Activated T-cell treated with anti-CD3 and anti-CD28 coated beads, Interleukin-2, amount 50 U/mL, for 48 hours (primary cell): Measurements from ENCODE around the gene S100A13.
"Not testable (repeated sequence)": the region's sequence is repeated elsewhere in the genome, so short reads cannot be mapped to it uniquely, and the experiment has no call there.

Source experiments
- DNase-seq, 2 experiments: peaks; one replicate each; pipeline ENCODE4 v3.0.0-alpha.2; 2020

Gene S100A13

DNA sequence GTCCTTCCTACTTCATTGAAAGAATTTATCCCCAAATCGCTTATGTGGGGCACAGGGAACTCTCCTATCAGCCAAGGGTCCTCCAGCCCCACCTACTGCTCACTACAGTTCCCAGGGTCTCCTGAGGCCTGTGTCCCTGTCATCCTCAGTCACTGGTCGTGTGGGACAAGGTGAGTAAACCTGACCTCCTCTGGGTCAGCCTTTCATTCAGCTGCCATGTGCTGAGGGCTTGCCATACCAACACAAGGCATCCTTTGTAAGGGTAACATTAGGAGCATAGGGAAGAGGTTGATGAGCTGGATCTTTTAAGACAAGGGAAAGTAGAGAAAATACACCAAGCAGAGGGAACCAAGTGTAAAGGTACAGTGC lies 20.0 kb upstream of the S100A13 start:
- DNase-seq, result no peak

GRCh38 chr1:153646672-153647345 lies 19.5 kb upstream of the S100A13 start:
- no peak for DNase-seq

- DNase-seq, result no peak
These were observed 16.5 kb upstream of the S100A13 start for GRCh38 chr1:153643816-153644215.

- DNase-seq, result no peak
These were observed 15.8 kb upstream of the S100A13 start for GRCh38 chr1:153643100-153643499.

GRCh38 chr1:153642161-153642560 lies 14.9 kb upstream of the S100A13 start:
- DNase-seq, result no peak

GRCh38 chr1:153640861-153641260 lies 13.6 kb upstream of the S100A13 start:
- no peak for DNase-seq

- not testable (repeated sequence) for DNase-seq
These were observed 12.9 kb upstream of the S100A13 start for GRCh38 chr1:153640213-153640612.

- no peak for DNase-seq
These were observed 12.0 kb upstream of the S100A13 start for GRCh38 chr1:153639280-153639679.

GRCh38 chr1:153638261-153638660 lies 11.0 kb upstream of the S100A13 start:
- DNase-seq, result no peak

DNA sequence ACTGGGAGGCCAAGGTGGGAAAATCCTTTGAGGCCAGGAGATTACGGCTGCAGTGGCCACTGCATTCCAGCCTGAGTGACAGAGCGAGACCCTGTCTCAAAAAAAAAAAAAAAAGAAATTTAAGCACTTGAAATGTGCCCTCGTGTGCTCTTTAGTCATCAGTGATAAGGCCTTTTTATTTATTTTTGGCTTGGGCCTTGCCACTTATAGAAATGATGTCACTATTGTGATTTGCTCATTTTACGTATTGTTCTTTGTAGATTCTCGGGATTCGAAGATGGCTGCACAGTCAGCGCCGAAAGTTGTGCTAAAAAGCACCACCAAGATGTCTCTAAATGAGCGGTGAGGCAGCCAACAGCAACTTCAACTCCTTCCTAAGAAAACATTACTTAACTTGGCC lies 9.0 kb upstream of the S100A13 start:
- no peak for DNase-seq

DNA sequence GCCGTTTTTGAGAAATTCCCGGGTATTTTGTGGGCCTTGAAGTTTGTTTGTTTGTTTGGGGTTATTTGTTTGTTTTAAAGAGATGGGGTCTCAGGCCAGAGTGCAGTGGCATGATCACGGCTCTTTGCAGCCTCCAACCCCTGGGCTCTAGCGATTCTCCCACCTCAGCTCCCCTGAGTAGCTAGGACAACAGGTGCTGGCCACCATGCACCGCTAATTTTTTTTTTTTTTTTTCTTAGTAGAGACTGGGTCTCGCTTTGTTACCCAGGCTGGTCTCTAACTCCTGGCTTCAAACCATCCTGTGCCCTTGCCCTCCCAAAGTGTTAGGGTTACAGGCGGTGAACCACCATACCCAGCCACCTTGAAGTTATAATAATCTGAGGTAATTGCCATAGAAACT lies 8.6 kb upstream of the S100A13 start:
- DNase-seq, result no peak

DNA sequence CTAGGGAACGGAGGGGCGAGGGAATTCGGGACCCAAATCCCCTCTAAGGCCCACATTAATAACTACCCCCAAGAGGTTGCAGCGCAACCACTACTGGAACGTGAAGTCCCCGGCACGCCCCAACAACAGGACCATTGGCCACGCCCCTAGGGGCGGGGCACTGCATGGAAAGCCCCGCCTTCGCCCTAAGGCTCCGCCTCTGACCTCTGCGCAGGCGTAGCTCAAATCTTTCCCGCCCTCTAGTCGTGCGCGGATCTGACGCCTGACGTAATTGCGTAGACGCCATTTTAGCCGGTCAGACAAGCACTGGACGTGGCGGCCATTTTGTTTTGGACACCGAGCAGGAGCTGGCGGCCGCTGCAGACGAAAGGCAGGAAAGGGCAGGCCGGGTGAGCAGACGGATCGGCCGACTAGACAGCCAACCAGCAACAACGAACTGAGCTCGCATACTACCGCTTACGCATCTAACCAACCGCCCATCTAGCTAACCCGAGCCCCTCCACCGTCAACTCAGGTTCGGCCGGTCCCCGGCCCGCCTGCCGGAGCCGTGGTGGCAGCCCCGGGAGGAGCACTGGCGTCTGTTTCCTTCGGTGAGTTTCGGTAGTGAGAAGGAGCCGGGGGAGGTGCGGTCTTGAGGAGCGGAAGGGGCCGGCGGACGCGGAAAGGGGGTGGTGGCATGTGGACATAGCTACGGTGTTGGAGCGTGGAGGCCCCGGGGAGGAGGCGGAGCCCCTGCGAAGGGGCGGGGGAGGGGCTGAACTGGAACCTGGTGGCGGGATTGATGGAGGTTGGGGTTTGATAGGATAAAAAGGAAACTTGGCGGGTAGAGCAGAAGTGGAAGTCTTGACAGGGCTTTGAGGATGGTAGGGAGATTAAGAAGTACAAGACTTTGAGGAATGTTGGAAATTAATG lies 6.7 kb upstream of the S100A13 start, which contains the start of gene CHTOP:
CHTOP (plus strand) TSS at position 313 of the 912 bp plus-strand sequence. CDS start 2,523 bp downstream, outside the sequence.
- DNase-seq, result peak; percentile 99 to 100

DNA sequence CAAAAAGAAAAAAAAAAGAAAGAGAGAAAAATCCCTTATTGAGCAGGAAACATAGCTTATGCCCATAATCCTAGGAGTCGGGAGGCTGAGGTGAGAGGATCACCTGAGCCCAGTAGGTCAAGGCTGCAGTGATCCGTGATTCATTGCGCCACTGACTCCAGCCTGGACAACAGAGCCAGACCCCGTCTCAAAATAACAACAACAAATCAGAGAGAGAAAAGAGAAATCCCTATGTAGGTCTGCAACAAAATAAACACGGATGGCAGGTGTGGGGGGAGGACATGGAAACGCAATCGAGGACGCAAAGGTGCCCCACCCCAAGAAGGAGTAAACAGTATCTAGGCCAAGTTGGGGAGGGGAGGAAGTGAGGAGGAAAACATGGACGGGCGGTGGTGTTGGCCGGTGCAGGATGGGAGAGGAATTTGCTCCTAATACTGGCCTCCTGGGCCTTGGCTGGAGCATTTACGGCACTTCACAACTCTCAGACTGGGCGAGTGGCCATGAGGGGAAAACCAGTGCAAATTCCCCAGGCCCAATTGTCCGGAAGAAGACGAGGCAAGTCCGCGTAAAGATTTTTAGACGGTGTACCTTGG lies 6.0 kb upstream of the S100A13 start:
- no peak for DNase-seq

DNA sequence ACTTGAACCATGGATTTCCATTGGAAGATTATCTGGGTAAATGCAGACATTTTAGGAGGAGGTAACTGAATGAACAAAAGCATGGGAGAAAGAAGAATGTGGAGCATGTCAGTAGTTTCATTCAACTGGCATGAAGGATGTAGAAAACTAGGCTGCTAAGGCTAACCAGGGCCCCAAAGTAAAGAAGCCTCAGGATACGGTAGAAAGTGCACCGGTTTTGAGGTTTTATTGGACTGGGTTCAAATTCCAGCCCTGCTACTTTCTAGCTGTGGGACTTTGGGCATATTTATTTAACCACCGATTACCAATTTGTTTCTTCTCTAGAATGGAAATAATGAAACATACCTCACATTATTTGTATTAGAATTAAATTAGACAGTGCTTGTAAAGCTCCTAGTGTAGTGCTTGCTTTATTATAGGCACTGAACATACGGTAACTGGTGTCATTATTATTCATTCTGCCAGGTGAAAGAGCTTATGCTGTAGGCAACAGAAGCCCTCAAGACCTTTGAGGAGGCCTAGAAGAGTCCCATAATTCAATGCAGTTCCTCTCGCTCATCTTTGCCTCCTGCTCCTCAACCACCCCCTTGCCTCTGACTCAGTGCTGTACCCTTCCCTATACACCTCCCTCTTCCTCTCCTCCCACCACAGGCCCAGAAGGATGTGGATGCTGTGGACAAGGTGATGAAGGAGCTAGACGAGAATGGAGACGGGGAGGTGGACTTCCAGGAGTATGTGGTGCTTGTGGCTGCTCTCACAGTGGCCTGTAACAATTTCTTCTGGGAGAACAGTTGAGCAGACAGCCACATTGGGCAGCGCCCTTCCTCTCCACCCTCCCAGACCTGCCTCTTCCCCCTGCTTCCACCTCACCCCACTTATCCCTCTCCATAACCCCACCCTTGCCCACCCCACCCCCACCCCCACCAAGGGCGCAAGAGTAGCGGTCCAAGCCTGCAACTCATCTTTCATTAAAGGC lies 4.0 kb upstream of the S100A13 start:
- no peak for DNase-seq

DNA sequence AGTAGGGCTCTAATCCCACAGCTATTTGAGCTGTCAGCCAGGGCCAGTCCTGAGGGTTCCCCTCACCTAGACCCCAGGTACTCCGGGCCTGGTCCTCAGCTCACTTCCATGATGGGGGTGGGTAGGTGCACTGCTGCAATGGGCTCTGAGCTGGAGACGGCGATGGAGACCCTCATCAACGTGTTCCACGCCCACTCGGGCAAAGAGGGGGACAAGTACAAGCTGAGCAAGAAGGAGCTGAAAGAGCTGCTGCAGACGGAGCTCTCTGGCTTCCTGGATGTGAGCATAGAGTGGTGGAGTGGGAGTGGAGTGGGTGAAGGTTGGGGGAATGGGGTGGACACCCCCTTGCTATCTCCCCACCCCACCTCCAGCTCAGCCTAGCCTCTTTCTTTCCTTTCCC lies 3.1 kb upstream of the S100A13 start:
- DNase-seq, result no peak

DNA sequence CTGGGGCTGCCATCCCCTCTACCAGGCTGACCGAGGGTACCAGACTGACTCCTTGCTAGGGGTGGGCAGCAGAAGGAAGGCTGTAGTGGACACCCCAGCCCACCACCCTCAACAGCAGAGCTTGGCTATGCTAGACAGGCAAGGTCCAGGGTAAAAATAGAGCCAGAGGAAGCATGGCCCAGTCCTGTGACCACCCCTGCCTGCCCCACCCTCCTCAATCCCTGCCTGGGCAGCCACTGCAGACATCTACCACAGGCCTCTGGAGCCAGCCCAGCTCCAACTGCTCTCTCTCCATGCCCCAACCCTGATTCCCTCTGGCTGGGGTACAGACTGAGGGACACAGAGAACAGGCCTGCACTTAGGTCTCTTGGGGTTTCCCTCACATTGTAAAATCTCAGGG lies 2.7 kb upstream of the S100A13 start:
- no peak for DNase-seq

DNA sequence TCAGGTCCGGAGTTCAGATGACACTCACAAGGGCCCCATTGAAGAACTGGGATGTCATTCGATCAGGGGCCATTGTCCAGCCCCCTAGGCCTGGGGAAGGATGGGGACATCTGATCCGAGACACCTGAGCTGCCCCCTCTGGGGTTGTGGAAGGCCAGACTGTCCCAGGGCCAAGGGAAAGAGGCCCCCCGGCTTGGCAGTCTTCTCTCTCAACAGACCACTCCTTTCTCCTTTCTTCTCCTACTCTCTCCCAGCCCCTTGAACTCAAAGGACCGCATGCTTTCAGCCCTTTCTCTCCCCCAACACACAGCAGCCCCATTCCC lies 2.0 kb upstream of the S100A13 start:
- DNase-seq, result no peak

DNA sequence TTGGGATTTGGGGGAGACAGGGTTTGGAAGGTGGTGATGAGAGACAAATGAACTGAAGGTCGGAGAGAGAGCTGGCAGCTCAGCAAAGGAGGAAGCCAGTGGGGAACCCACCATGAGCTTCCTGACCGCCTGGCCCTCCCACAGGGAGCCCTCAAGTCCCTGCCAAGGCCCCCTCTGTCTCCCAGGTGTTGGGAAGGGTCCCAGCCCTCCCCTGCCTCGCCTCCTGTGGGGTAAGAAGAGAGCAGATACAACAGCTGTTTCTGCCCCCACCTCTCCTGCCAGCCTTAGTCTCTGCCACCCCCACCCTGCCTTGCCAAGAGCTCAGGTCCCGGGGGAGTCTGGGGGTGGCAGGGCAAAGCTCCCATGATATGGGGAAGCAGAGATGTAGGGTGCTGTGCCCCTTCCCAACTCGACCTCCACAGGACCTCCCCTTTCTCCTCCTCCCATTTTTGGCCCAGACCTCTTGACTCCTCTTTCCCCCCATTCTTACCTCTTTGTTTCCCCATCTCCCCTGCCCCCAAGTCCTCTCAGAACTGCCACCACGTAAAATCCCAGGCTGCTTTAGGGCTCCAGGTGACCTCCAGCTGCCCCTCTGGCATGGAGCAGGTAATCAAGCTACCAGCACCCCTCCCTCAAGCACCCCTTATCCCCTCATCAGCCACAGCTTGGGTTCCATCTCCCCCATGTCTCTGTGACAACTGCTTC lies 1.5 kb upstream of the S100A13 start:
- no peak for DNase-seq

GRCh38 chr1:153627715-153628626 lies 666 bp upstream of the S100A13 start, which contains the start of gene S100A1:
Gene S100A1 (plus strand): TSS chr1:153628434. CDS start chr1:153630522, 2,088 bp downstream.
- DNase-seq, result no peak

DNA sequence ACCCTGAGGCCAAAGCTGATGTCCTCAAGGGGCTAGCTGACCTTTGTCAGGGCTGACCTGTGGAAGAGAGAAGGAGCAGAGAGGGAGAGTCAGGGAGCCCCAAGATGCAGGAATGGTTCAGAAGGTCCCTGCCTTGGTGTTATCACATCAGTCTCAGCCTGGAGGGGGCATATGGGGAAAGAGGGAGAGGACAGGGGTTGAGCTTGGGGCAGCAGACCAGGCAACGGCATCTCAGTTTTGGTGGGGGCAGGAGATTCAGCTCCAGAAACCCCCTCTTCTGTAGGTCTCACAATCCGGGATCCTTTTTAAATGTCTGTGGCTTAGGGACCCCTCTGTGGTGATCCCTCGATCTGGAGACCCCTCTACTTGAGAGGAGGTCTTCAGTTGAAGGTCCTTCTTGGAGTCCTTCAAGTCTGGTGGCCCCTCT lies 815 bp downstream of the S100A13 start:
- no peak for DNase-seq
